Ureter (tissue), 1 donor: ENCODE data around the gene TAPBPL. TPM values are rescaled to one million over a fixed set of nuclear protein-coding genes. Genes with fewer than 3 reads are reported as not detected.
A peak's percentile ranks its signal among the peaks of the same experiment; 100 is the strongest.
"Not testable (repeated sequence)": the region's sequence is repeated elsewhere in the genome, so short reads cannot be mapped to it uniquely, and the experiment has no call there.

Experiments used
- DNase-seq: peaks from one replicate; pipeline ENCODE4 v3.0.0-alpha.2; 2020; ENCODE audit warnings: low spot score
- total RNA-seq: library from RNA; stranded (reverse); gene quantifications from one replicate; pipeline ENCODE4 v1.2.4, GENCODE V29; 2023
- donor health status: DM: yes; HTN: yes; CAD: no.

The TAPBPL gene
- total RNA-seq, 1 donor from 2014 or later: 52.3 TPM

- not testable (repeated sequence) for DNase-seq
Observed at GRCh38 chr12:6490673-6491072, 38.8 kb downstream of the TAPBPL start.

DNA sequence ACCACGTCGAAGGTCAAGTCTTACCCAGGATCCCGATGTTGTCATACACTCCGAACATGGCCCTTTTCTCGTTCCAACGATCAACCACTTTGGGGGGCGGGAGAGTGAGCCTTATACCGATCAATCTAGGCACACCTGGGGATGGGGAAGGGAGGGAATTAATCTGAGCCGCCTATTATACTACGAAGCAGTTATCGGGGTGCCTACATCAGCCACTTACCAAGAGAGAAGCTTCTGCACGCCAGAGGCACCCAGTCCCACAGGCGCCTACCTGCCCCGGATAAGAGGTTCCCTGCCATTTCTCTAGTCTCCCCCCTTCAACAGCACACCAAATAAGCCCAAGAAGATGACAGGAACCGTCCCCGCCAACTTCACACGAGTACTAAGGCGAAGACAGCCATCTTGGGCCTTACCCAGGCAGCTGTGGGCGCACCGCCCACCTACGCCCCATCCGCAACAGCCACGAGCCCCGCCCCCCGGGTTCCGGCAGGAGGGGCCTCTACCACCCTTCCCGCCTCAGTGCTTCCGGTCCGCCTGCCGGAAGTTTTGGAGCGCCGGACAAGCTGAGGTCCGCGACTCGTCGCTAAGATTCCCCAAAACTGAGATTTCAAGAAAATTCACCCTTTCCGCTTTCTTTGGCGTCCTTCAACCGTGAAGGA, 41.1 kb downstream of the TAPBPL start, which contains the start of gene MRPL51:
Gene MRPL51, minus strand, starts transcription at position 425 of the 659 bp plus-strand sequence. Its CDS starts 126 bp downstream, at position 299.
- peak; percentile 97 for DNase-seq

DNA sequence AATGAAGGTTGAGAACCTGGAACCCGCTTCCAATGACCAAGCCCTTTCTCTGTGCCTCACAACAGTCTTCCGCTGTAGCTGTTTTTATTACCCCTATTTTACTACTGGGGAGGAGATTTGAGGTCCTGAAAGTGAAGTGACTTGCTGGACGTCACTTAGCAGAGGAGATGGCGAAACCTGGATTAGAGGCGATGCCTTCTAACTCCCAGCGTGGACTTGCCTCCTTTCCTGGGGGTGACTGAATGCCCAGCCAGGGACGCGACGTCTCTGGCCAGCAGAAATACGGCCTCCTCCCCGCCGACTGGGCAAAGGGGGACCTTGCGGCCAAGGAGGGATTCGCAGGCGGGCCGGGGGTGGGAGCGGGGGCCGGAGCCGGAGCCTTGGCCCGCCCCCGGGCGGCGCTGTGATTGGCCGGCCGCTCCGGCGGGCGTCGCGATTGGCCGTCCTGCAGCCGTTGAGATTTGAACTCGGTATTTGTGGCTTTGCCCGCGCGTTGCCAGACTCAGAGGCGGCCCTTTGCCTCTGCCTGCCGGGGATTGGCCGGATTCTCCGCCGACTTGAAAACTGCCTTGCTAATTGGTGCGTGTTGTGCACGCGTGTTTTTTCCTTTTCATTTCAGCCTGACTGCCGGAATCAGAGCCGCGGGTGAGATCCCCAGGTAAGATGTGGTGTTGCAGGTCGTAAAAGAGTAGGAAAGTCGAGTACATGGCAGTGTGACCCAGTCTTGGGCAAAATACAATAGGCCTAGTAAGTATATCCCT, 41.8 kb downstream of the TAPBPL start, which contains the start of gene NCAPD2:
Gene NCAPD2, plus strand, starts transcription at position 606 of the 761 bp plus-strand sequence. CDS start 997 bp downstream, outside the sequence.
- DNase-seq: peak; percentile 97

- no peak for DNase-seq
Observed at GRCh38 chr12:6494258-6494743, 42.5 kb downstream of the TAPBPL start.

- no peak for DNase-seq
Observed at GRCh38 chr12:6494968-6495367, 43.1 kb downstream of the TAPBPL start.

- DNase-seq: not testable (repeated sequence)
Observed at GRCh38 chr12:6497291-6497690, 45.4 kb downstream of the TAPBPL start.

- DNase-seq: no peak
Observed at GRCh38 chr12:6500466-6500865, 48.6 kb downstream of the TAPBPL start.

GRCh38 chr12:6507102-6507998, 55.5 kb downstream of the TAPBPL start:
- no peak for DNase-seq

- DNase-seq: no peak
Observed at GRCh38 chr12:6508087-6508486, 56.2 kb downstream of the TAPBPL start.

Other genes starting within 250 kb of the TAPBPL start
- gene PLEKHG6, start 141.4 kb upstream of the TAPBPL start, total RNA-seq: 59.7 TPM
- 177 TPM for gene TNFRSF1A, start 110.0 kb upstream of the TAPBPL start, total RNA-seq
- gene SCNN1A, start 76.5 kb upstream of the TAPBPL start, total RNA-seq: 63.8 TPM
- 167 TPM for gene LTBR, start 67.9 kb upstream of the TAPBPL start, total RNA-seq
- gene CD27, start 7.1 kb upstream of the TAPBPL start, total RNA-seq: 2.6 TPM
- 16.0 TPM for gene VAMP1, start 18.6 kb downstream of the TAPBPL start, total RNA-seq
- 150 TPM for gene MRPL51, start 41.2 kb downstream of the TAPBPL start, total RNA-seq
- gene NCAPD2, start 42.1 kb downstream of the TAPBPL start, total RNA-seq: 24.0 TPM
- 2,120 TPM for gene GAPDH, start 82.5 kb downstream of the TAPBPL start, total RNA-seq
- gene IFFO1, start 104.0 kb downstream of the TAPBPL start, total RNA-seq: 13.7 TPM
- 51.7 TPM for gene NOP2, start 116.2 kb downstream of the TAPBPL start, total RNA-seq
- 232 TPM for gene CHD4, start 155.3 kb downstream of the TAPBPL start, total RNA-seq
- gene LPAR5, start 183.9 kb downstream of the TAPBPL start, total RNA-seq: 13.6 TPM
- 2.3 TPM for gene ACRBP, start 195.4 kb downstream of the TAPBPL start, total RNA-seq
- gene ING4, start 211.1 kb downstream of the TAPBPL start, total RNA-seq: 39.3 TPM
- 63.4 TPM for gene ZNF384, start 237.3 kb downstream of the TAPBPL start, total RNA-seq
- gene PIANP, start 248.8 kb downstream of the TAPBPL start, total RNA-seq: 2.6 TPM